ENCODE data around the gene PNPLA5. TPM values are rescaled to one million over a fixed set of nuclear protein-coding genes. Genes with fewer than 3 reads are reported as not detected.

The PNPLA5 gene
- total and polyA plus RNA-seq, 2 of the 8 experiments (the other 6 are each of a cell fraction or from before 2014, with no cell fraction given), result 3.9 to 6.8 TPM

DNA sequence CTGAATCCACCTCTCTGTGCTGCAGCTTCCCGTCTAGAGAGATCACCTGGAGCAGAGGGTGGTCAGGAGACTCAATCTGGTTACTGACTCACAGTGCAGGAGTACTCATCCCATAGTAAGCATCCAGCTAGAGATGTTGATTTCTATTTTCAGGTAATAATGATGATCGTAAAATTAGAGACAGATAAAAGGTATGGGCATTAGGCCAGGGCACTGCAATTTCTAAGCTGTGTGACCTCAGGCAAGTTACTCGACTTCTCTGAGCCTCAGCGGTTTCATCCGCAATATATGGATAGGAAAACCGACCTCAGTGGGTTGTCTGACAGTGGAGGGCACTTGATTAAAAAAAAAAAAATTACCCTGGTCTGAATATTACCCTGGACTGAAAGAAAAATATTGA, 49.6 kb upstream of the PNPLA5 start (continued):
- TF ChIP-seq EP300 (IDR thresholded peaks at IDR 0.05; ENCODE audit: borderline replicate concordance in 1 of 2, low read depth in 2 of 2, low read length in 2 of 2), result no peak
- TF ChIP-seq NANOG (IDR thresholded peaks at IDR 0.05; ENCODE audit: insufficient read depth, low read depth, low read length, poor library complexity, severe bottlenecking), result no peak
- TF ChIP-seq GABPA (IDR thresholded peaks at IDR 0.05; ENCODE audit: borderline replicate concordance, insufficient read depth, low read length), result no peak
- TF ChIP-seq HDAC6 (IDR thresholded peaks at IDR 0.05; ENCODE audit: low read depth, low read length), result no peak
- TF ChIP-seq RFX5 (IDR thresholded peaks at IDR 0.05; ENCODE audit: borderline replicate concordance, low read depth, low read length), result no peak
- TF ChIP-seq CTBP2 (IDR thresholded peaks at IDR 0.05; ENCODE audit: borderline replicate concordance, insufficient read depth, insufficient read length, low read length), result no peak
- TF ChIP-seq NRF1 (IDR thresholded peaks at IDR 0.05; ENCODE audit: low read depth, low read length), result no peak
